Measurements from ENCODE around the gene DUSP28.
A peak's percentile ranks its signal among the peaks of the same experiment; 100 is the strongest.

The DUSP28 gene

DNA sequence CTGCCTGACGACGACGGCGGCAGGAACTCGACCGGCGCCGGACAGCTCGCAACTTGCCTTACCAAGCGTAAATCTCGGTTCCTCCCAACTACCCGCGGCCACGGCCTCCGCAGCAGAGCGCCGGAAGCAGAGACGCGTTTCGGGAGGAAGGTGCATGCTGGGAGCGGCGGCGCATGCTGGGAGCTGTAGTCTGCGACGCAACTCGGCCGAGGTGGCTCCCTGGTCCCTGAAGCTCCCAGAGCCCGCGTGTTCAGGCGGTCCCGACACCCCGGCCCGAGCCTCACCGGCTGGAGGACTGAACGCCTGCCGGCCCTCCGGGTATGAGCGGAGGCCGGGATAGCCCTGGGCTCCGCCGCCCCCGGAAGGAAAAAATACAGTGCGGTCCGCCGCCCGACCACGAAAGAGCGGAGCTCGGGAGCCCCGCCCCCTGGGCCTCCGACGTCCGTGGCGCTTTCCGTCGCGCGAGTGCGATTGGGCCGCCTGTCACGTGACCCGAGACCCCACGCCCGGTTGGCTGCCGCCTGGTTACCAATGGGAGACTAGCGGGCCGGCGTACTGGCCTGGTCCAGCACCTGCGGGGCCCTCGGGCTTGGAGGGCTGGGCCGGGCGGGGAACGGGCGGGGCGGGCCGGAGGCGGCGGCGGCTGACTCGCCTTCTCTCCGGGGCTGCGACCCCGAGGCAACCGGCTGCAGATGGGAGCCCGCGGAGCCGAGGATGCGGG is 26.2 kb downstream of the DUSP28 start, which contains the start of gene CAPN10:
Gene CAPN10, plus strand, starts transcription at position 537 of the 721 bp plus-strand sequence. Its CDS starts 178 bp downstream, at position 715.
- ATAC-seq (peak; percentile 89), DNase-seq (peak; percentile 98)

DNA sequence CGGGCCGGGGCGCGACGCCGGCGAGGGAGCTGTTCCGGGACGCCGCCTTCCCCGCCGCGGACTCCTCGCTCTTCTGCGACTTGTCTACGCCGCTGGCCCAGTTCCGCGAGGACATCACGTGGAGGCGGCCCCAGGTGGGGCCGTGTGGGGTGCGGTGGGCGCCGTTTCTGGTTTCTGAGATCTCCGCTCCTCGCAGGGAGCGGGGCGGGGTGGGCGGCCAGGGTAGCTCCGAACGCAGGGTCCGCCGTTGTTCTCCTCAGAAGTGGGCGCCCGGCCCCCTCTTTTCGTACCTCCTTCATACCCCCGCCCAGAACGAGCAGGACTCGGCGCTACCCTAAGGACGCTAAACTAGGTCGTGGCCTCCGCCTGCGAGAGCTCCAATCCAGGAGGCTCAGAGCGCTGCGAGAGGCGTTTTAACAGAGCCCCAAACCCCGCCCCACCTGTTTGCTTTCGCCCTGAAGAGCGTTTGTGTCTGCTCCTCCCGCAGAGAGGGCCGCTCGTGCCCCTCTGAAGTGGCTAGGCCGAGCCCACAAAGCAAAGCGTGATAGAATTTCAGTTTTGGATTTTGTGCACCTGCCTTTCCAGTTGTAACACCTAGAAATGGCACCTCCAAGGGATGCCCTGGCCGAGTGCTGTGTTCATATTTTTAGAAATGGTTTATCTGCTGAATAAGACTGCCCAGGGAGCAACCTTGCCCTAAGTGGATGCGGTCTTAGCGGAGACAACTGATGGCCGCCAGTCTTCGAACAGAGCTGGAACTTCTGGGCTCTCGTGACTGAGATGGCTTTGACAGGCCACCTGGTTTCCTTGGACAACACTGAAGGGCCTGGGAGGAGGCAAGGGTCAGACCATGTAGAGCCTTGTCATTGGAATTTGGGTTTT is 27.0 kb downstream of the DUSP28 start:
- ATAC-seq: peak; percentile 26
- peak; percentile 59 for DNase-seq

DNA sequence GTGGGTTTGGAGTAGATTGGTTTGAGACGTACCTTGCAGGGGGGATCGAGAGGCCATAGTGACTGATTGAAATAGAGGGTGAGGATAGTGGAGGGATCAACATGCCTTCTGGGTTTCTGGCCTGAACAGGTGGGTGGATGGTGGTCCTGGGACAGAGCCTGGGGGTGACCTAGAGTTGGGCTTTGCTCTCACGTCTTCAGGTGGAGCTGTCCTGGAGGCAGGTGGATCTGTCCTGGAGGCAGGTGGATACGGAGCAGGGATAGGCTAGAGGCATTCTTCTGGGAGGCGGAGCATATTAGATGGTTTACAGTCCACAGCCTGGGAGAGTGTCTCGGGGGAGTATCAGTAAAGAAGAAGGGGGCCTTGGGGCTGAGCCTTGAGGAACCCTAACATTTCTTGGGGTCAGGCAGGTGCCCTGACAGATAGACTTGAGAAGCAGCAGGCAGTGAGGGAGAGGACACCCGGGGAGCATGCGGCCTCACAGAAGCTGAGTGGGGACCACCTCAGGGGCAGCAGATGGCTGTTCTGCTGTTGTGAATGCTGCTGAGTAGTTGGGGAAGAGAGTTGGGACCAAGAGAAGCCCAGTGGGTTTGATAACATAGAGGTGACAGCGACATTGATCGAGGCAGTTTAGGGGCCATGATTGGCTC is 28.0 kb downstream of the DUSP28 start:
- ATAC-seq (no peak), DNase-seq (no peak)

DNA sequence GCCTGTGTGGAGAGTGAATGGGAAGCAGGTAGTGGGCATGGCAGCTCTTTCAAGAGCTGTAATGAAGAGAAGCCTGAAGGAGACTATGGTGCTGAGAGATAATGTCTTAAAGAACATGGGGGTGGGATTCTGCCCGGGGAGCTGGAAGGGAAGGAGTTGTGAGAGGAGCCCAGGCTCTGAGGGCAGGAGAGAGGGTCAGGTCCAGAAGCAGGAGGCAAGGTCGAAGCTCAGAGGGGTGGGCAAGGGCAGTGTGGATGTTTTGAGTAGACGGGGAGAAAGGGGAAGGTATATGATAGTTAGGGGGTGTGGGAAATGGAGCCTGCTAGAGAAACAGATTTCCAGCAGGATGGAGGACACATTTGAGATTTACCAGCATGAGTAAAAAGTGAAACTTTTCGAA is 28.5 kb downstream of the DUSP28 start:
- no peak for DNase-seq
- ATAC-seq: no peak

DNA sequence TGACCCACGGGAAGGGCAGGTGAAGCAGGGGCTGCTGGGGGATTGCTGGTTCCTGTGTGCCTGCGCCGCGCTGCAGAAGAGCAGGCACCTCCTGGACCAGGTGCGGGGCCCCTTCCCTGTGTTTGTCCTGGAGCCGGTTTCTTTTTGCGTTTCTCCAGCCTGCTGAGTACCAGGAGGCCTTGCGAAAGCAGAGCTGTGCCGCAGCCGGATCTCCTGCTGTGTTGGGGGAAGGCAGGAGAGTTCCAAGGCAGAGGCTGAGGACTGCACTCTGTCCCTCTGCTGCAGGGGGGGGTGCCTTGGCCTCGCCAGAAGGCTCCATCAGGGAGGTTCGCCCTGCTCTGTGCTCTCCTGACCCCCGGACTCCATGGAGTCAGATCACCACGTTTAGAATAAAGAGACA is 29.2 kb downstream of the DUSP28 start:
- ATAC-seq (no peak), DNase-seq (no peak)

DNA sequence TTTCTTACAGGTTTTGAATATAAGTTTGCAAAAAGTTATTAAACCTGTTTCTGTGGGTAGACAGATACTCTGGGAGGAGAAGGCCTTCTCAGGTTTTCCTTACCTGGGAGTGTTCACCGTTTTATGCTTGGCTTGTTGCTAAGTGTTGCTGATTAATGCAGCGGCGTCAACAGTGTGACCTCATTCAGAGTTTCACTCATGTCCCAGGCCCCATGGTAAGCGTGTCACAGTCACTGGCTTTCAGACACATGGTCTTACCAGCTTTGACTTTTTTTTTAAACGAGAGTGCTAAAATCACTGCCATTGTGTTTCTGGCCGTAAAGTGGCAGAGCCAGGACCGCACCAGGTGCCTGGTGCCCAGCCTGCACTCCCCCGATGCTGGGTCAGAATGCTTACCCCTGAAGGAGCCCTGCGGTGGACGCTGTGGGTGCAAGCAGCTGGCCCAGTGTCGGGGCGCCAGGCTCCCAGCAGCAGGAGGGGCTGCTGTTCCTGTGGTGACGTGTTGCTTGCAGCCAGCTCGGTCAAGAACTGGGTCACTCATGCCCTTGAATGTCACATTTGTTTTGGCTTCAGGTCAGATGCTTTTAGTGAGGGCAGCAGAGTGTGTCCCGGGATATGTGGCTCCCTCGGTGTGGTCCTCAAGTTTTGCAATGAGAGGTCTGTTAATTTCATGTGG is 29.8 kb downstream of the DUSP28 start:
- DNase-seq (no peak), ATAC-seq (no peak)

DNA sequence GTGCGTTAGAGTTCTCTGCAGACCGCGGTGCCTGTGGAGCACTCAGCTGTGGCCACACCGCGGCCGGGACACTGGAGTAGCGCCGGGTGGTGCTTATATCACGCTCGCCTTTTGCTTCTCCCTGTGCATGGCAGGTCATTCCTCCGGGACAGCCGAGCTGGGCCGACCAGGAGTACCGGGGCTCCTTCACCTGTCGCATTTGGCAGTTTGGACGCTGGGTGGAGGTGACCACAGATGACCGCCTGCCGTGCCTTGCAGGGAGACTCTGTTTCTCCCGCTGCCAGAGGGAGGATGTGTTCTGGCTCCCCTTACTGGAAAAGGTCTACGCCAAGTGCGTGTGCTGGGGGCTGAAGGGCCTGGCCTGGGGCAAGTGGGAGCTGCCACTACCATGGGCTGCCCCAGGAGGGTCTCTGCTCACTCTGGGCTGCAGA is 30.5 kb downstream of the DUSP28 start:
- DNase-seq (no peak), ATAC-seq (no peak)

DNA sequence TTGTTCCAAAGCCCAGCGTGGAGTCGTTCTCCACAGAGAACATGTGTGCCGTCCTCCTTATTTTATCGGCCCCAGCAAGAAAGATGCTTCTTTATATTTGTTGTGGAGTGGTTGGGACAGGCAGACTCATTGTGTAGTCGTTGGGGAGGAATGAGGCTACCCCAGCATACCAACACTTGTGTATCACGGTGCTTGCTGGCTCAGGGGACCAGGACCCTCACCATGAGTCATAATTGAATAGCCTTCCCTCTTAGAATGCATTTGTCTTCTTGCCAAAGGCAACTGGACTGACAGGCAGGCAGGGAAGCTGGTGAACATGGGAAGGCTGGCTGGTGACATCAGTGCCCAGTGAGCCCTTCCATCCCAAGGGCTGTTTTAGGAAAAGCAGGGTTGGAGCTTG is 31.1 kb downstream of the DUSP28 start:
- no peak for ATAC-seq

DNA sequence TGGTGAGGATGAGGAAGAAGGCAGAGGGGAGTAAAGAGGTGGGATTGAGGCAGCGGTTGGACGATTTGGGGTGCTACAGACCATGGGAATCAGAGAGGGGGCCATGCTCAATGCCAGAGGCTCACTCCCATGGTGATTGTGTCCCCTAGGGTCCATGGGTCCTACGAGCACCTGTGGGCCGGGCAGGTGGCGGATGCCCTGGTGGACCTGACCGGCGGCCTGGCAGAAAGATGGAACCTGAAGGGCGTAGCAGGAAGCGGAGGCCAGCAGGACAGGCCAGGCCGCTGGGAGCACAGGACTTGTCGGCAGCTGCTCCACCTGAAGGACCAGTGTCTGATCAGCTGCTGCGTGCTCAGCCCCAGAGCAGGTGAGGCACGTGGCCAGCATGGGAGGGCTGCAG is 31.6 kb downstream of the DUSP28 start:
- ATAC-seq: no peak

More for the DNA sequence above, 31.1 kb downstream of the DUSP28 start:
- DNase-seq: no peak

DNA sequence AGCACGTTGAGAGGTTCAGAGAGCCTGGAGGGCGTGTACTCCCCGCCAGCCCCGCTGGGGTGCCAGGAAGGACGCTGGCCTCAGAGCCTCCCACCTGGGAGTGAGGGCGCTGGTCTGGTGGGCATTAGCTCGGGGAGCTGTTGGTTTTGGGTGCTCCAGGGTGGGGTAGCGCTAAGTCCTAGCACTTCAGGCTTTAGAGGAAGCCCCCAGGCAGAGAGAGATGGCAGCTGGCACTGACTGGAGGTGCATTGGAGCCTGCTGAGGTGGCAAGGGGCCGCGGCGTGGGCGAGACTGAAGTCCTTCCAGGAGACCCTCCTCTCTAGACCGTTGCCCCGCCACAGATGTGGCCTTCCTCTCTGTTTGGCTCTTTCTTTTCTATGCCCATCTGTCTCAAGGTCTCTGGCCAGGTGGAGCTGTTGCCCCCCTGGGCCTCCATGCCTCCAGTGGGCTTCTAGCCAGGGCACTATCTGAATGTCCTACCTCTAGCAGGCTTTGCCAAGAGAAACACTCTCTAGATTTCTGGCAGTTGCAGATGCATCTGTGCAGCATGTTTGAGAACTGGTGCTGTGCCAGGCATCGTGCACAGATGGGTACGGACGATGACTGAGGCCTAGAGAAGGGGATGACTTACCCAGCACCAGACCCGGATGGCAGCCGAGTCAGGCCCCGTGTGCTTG is 33.0 kb downstream of the DUSP28 start:
- DNase-seq: no peak
- ATAC-seq: no peak

More for the DNA sequence above, 31.6 kb downstream of the DUSP28 start:
- DNase-seq: no peak

DNA sequence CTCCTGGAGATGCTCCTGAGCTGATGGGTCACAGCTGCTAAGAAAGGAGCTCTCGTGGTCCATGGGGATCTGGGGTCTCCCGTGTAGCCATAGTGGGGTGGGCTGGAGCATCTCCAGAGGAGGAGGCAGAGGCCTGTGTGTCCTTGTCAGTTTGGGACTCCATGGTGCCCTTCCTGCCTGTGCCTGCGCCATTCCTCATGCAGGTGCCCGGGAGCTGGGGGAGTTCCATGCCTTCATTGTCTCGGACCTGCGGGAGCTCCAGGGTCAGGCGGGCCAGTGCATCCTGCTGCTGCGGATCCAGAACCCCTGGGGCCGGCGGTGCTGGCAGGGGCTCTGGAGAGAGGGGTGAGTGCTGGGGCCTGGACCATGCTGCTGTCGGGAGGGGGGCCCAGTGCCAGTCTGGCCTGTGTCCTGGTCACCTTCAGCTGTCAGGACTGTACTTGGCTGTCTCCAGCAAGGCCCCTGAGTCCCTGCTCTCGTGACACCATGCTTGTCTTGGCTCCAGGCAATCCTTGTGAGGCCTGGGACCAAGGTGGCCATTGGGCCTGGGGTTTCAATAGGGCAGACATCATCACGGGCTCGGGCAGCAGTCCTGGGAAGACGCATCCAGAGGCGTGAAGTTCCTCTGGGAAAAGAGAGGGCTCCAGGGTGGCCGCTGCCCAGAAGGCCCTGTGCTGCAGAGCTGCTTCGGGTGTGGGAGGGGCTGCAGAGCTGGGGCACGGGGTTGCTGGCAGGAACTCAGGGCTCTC is 33.7 kb downstream of the DUSP28 start:
- DNase-seq (no peak), ATAC-seq (no peak)

DNA sequence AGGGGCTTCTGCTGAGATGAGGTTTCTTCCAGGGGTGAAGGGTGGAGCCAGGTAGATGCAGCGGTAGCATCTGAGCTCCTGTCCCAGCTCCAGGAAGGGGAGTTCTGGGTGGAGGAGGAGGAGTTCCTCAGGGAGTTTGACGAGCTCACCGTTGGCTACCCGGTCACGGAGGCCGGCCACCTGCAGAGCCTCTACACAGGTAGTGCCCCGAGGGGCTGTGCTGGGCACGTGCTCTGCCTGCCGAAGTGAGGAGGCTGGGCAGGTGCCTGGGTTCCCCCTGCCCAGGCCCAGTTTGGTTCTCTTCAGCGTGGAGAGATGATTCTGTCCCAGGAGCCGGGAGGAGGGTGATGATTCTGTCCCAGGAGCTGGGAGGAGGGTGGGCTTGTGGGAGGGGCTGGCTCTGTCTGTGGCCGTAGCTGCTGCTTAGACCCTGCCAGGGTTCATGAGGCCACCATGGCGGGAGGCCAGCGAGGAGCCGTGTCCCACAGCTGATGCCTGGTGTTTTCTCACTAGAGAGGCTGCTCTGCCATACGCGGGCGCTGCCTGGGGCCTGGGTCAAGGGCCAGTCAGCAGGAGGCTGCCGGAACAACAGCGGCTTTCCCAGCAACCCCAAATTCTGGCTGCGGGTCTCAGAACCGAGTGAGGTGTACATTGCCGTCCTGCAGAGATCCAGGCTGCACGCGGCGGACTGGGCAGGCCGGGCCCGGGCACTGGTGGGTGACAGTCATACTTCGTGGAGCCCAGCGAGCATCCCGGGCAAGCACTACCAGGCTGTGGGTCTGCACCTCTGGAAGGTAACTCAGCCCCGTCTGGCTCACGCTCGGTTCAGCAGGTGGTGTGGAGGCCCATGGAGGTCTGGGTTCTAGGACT is 34.6 kb downstream of the DUSP28 start:
- ATAC-seq (no peak), DNase-seq (no peak)

DNA sequence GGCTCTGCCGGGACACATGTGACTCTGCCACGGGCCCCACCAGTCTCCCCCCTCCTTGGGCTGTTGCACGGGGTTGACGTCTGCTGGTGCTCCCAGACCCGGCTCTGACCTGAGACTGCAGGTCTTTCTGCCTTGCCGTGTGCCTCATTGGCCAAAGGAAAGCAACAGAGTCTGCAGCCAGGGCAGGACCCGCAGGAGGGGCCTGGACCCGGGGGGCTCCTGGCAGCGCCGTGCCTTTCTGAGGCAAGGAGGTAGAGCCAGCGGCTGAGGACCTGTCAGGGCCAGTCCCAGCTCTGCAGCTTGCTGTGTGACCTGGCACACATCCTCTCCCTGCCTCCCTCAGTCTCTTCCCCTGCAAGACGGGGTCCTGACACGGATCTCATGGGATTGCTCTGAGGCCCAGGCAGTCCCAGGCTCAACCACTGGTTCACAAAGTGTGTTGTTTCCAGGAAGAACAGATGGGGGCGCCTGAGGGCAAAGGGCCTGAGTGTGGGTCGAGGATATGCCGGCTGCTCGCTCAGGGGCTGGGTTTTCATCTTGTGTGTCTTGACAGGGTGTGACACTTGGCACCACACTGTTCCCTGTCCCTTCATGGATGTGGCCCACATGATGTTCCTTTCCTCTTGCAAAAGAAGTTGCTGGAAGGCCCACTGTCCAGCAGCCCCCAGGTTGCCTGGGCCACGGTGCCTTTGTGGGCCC is 35.4 kb downstream of the DUSP28 start:
- DNase-seq (peak; percentile 51), ATAC-seq (no peak)

DNA sequence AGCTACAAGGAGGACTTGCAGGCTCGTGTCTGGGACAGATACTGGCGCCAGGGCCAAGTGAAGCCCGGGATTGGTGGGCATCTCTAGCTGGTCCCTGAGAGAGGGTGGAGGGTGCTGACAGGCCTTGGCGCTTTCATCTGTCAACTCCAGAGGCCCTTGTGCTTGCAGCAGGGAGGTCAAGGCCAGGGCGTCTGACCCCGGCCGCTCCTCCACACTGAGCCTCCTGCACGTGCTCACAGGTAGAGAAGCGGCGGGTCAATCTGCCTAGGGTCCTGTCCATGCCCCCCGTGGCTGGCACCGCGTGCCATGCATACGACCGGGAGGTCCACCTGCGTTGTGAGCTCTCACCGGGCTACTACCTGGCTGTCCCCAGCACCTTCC is 35.9 kb downstream of the DUSP28 start:
- no peak for ATAC-seq
- DNase-seq: no peak

DNA sequence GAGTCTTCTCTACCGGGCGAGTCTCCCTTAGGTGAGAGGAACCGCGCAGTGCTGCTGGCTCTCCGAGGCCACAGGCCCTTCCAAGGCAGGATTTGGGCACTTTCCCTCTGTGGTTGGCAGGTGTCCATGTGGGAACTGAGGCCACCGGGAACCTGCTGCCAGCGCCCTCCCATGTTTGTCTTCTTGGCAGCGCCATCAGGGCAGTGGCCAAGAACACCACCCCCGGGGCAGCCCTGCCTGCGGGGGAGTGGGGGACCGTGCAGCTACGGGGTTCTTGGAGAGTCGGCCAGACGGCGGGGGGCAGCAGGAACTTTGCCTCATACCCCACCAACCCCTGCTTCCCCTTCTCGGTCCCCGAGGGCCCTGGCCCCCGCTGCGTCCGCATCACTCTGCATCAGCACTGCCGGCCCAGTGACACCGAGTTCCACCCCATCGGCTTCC is 36.4 kb downstream of the DUSP28 start:
- DNase-seq (no peak), ATAC-seq (no peak)

DNA sequence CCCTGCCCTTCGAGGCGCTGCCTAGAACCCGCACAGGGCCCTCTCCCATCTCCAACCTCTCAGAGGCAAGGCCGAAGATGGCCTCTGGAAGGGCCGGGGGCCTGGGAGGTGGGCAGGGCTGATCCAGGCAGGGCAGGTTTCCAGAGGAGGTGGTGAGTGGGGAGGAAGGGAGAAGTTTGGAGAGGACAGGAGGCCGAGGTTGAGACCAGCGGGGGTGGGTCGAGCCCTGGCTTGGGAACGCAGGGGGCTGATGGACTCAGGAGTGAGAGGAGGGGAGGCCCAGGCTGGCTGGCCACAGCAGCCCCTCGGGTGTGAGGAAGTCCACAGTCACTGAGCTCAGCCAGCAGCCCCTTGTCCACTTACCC is 36.9 kb downstream of the DUSP28 start:
- ATAC-seq (no peak), DNase-seq (no peak)

DNA sequence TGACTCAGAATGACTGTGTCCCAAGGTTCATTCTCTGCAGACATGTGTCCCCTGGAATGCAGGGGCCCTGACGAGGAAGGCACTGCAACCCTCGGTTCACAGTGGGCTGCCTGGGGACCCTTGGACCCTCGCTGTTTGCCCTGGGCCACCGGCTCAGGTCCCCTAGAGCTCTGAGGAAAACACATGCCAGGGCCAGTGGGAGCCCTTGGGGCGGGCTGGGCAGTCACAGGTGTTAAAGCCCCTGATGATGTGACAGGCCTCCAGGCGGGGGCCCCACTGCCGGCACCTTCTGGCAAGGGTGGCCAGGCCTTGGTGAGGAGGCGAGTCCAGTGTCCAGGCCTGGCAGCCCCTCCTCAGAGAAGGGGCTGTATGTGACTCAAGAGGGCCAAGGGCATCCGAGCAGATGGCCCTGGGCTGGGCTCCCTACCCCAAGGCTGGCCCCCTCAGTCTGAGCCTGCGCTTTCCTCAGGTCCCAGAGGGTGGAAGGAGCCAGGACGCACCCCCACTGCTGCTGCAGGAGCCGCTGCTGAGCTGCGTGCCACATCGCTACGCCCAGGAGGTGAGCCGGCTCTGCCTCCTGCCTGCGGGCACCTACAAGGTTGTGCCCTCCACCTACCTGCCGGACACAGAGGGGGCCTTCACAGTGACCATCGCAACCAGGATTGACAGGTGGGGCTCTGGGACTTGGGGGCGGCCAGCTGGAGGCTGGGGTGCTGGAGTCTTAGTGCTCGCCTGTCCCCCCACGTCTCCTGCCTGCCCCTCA is 37.4 kb downstream of the DUSP28 start:
- DNase-seq: no peak

DNA sequence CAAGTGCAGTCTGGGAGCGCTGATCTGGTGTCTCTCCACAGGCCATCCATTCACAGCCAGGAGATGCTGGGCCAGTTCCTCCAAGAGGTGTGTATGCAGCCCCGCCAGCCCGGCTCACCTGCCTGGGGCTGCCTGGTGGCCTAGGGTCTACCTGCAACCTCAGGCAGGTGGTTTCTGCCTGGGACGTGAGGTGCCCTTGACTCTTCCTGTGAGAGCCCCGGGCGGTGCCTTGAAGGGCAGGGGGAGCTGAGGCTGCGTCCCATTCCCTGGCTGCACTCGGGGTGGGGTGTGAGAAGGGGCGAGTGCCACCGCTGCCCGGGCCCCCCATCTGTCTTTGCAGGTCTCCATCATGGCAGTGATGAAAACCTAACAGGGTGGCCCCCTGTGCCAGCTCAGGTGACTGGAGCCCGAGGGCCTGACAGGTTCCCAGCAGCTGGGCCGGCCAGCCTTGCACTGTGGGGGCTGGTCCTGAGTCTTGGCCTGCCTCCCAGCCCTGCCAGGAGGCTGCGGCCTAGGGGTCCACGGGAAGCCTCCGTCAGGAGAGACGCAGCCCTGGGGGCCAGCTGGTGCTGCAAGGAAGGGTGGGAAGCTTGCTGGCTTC is 38.3 kb downstream of the DUSP28 start:
- ATAC-seq (no peak), DNase-seq (no peak)

More for the DNA sequence above, 37.4 kb downstream of the DUSP28 start:
- no peak for ATAC-seq
